GM21576 (cell line): ENCODE results near the gene COPZ2.
"Not testable (repeated sequence)": the region's sequence is repeated elsewhere in the genome, so short reads cannot be mapped to it uniquely, and the experiment has no call there.

Experiments
- ATAC-seq: cut with Tn5 transposase; IDR thresholded peaks from one replicate; pipeline ENCODE4 v1.9.1; 2021; ENCODE audit warnings: mild to moderate bottlenecking, moderate library complexity; ENCODE audit not compliant: unreplicated experiment

Gene COPZ2

GRCh38 chr17:48011405-48012150 is 26.0 kb downstream of the COPZ2 start:
- no peak for ATAC-seq

DNA sequence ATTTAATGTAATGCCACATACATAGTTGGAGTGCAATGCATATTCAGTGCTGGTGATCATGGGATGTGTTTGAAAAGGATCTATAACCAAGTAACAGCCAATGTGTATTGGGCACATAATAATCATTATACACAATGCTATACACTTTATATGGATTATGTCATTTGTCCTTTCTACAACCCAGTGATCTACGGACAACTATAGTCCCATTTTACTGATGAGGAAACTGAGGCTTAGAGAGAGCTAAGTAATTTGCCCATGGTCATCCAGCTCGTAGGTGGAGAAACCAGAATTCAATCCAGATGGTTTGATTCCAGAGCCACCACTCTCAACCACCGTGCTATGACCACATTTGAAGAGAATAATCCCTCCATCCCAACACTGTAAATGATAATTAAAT is 27.4 kb downstream of the COPZ2 start:
- no peak for ATAC-seq

DNA sequence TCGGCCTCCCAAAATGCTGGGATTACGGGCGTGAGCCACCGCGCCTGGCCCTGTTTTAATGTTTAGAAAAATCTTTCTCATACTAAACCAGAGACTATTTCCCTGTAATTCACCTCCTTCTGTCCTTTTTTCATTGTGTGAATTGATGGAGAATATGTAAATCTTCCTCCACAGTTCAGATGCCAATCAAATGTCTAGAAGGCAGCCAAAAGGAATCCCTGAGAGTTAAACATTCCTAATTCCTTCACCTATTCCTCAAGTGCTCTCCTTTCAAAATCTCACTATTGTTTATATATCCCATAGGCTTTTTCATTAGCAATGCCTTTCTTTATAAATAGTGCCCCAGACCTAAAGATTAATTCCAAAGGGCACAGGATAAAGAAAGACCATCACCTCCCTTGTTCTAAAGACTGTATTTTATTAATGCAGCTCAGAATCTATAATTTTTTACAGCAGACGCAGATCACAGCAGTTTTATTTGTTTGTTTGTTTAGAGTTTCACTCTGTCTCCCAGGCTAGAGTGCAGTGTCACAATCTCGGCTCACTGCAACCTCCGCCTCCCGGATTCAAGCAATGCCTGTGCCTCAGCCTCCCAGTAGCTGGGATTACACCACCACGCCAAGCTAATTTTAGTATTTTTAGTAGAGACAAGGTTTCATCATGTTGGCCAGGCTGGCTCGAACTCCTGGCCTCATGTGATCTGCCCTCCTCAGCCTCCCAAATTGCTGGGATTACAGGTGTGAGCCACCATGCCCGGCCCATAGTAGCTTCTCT is 30.5 kb downstream of the COPZ2 start:
- no peak for ATAC-seq

GRCh38 chr17:48004983-48005382 is 32.6 kb downstream of the COPZ2 start:
- ATAC-seq: no peak

- no peak for ATAC-seq
These were observed 34.0 kb downstream of the COPZ2 start for GRCh38 chr17:48003417-48004151.

DNA sequence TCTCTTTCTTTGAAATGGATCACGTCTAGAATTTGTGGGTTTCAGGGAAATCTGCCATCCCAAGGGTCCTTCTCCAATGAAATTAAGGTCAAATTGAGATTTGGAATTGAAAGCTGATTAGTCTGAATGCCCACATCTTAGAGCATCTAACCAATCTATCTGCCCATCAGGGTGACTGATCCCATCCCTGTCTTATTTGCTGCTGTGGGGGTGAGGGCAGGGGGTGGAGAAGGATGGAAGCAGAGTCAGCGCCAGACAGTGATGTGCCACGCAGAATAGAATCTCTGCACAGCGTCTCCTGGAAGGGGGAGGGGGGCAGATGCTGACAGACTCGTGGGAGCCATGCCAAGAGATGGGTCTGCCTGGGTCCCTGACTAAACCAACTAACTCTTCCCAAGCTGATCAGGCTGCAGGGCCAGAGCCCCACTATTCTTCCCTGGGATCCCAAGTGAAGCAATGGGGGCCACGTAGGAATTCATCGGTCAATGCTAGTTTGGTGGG is 34.6 kb downstream of the COPZ2 start:
- no peak for ATAC-seq

GRCh38 chr17:48002266-48002915 is 35.2 kb downstream of the COPZ2 start:
- no peak for ATAC-seq

DNA sequence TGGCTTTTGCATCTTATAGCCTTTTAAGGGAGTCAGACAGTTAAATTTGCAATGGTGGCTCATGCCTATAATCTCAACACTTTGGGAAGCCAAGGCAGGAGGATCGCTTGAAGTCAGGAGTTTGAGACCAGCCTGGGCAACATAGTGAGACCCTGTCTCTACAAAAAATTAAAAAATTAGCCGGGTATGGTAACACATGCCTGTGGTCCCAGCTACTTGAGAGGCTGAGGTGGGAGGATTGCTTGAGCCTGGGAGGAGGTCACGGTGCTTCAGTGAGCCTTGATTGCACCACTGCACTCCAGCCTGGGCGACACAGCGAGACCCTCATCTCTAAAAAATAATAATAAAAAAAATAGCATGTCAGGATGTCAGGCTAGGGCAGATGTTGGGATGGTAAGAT is 35.9 kb downstream of the COPZ2 start:
- not testable (repeated sequence) for ATAC-seq

DNA sequence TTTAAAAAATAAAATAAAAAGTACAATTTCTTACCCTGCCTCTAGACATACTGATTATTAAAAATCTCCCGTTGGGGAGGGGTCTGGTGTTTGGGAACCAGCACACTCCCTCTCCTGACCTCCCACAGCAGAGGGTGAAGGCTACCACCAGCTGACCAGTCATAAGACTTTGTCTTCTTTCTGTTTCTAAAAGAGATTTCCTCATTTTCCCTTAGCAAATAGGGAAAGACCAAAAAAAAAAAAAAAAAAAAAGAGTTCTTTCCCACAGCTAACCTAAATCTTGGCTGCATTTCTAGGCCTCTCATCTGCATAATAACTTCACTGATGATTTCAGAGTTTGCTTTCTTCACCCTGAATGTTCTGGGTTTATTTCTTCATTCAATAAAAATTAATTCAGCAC is 36.4 kb downstream of the COPZ2 start:
- ATAC-seq: no peak

GRCh38 chr17:47999582-47999981 is 38.0 kb downstream of the COPZ2 start:
- no peak for ATAC-seq

- no peak for ATAC-seq
These were observed 39.6 kb downstream of the COPZ2 start for GRCh38 chr17:47998044-47998443.

- no peak for ATAC-seq
These were observed 40.0 kb downstream of the COPZ2 start for GRCh38 chr17:47997586-47997985.

DNA sequence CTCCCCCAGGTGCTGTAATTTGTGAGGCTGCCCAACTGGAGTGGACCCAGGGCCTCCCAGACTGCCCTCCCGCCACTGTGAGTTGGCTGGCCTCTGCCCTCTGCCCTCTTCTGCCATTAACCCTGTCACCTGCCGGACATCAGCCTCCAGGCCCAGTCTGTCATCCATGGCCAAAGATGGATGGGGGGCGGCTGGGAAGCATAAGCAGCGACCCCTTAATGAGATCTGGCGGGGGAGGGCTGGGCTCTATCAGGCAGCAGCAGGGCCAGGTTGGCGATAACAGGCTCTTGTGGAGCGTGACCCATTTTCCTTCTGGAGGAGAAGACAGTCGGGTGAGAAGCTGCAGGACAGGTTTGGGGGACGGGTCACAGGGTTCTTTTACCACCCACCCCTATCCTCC is 41.4 kb downstream of the COPZ2 start:
- ATAC-seq: no peak

- ATAC-seq: no peak
These were observed 42.2 kb downstream of the COPZ2 start for GRCh38 chr17:47995241-47995935.

- no peak for ATAC-seq
These were observed 42.9 kb downstream of the COPZ2 start for GRCh38 chr17:47994724-47995123.

GRCh38 chr17:47993964-47994363 is 43.6 kb downstream of the COPZ2 start:
- no peak for ATAC-seq

DNA sequence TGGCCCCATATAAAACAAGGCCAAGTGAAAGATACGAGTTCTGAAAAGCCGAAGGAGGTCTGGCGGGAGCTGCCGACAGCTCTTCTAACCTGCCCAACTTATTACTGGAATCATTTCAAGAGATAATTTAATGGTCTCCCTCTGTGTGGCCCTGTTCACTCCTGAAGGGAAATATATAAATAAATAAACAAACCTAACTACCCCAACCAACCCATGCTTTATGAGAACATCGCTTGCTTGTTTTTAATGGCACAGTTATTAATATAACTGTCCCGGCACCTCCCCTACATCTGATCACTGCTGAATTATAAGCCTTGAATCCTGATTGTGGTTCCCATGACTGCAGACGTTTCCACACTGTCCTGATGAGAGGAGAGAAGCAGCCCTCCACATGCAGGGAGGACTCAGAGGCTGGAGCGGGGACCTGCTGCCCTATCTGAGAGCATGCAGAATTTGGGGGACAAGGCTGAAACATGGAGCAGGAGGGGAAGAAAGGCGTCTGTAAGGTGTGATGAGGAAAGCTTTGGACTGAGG is 44.5 kb downstream of the COPZ2 start:
- no peak for ATAC-seq

DNA sequence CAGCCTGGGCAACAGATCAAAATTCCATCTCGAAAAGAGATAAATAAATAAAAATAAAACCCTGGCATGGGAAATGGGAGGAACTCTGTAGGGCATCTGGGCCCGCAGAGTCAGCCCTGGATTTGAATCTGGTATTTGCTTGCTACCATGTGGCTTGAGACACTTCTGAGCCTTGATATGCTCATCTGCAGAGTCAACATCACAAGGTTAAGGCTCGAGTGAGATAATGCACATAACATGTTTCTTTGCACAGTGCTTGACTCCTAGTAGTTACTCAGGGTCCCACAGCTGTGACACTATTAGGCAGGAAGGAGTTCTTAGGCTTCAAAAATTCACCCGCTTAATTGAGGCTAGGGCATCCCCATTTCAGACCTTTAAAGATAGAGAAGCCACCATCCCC is 45.4 kb downstream of the COPZ2 start:
- ATAC-seq: no peak

DNA sequence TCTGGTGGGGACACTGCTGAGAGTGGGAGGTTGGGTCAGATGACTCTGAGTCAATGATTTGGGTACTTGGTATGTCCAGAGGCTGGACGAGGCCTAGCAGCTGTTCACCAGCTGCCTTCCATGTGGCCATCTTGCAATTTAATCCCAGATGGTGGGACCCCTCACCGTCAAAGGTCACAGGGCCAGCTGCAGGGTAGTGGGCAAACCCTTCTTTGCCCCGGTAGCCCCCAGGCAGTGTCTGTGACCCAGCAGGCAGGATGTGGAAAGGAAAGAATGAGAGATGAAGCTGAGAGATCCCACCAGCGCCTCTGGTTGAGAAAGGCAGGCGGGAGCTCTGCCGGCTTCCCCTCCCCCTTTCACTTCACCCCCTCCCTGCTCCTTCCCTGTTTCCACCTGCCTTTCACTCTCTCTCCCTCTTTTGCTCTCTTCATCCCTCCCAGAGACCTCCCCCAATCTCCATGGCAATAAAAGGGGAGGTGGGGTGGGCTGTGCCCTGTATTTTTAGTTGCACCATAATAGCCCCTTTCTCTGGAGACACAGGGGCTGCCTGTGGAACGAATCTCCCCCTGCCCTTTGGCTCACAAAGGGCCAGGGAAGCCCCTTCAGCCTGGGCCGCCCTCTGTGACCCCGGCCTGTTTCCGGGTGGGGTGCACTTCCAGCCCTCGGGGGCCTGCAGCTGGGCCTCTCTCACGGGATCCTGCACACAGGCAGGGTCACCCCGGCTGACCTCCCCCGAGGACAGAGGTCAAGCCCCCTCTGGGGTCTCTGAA is 46.5 kb downstream of the COPZ2 start:
- no peak for ATAC-seq
